ENCODE results near the gene BCS1L. TPM values are rescaled to one million over a fixed set of nuclear protein-coding genes. Genes with fewer than 3 reads are reported as not detected.

Gene BCS1L
- polyA plus RNA-seq, 1 experiment = 49.0 TPM

- peaks cover 40% of the 10 kb centered on the region for H3K36me3 ChIP-seq (ENCODE audit: control insufficient read depth, insufficient read depth, low read length)
- H3K4me3 ChIP-seq (ENCODE audit: low read depth, low read length) = no peak overlapping the region
- POLR2A ChIA-PET = no interaction called here
- CTCF ChIA-PET = interaction anchor here (1.2 kb wide), 1 partner anchor 24 kb away, joined by 3 read pairs; no protein-coding TSS in a partner anchor
- no peaks in the 10 kb centered on the region for H3K27me3 ChIP-seq (ENCODE audit: control insufficient read depth, insufficient read depth, low read length)
- no peak for TF ChIP-seq CTCF (IDR thresholded peaks at IDR 0.05; ENCODE audit: insufficient read depth, low read depth, low read length)
- DNase-seq (ENCODE audit: low read depth) = no peak
These were observed 4.4 kb downstream of the BCS1L start for GRCh38 chr2:218663901-218664300.

- no peak for DNase-seq (ENCODE audit: low read depth)
- POLR2A ChIA-PET = no interaction called here
- Histone ChIP-seq H3K27me3 (ENCODE audit: control insufficient read depth, insufficient read depth, low read length) (no peaks in the 10 kb centered on the region), H3K36me3 (ENCODE audit: control insufficient read depth, insufficient read depth, low read length) (peaks cover 40% of the 10 kb centered on the region), H3K4me3 (ENCODE audit: low read depth, low read length) (no peak overlapping the region)
- no peak for TF ChIP-seq CTCF (IDR thresholded peaks at IDR 0.05; ENCODE audit: insufficient read depth, low read depth, low read length)
- CTCF ChIA-PET = no interaction called here
These were observed 5.2 kb downstream of the BCS1L start for GRCh38 chr2:218664653-218665052.

- Histone ChIP-seq H3K4me3 (ENCODE audit: low read depth, low read length) (peak overlapping the region; percentile 95), H3K27me3 (ENCODE audit: control insufficient read depth, insufficient read depth, low read length) (no peaks in the 10 kb centered on the region), H3K36me3 (ENCODE audit: control insufficient read depth, insufficient read depth, low read length) (peaks cover 15% of the 10 kb centered on the region)
- DNase-seq (ENCODE audit: low read depth) = no peak
- ChIA-PET POLR2A (interaction anchor here (0.6 kb wide), 1 partner anchor 16 kb away, joined by 3 read pairs; no protein-coding TSS in a partner anchor), CTCF (interaction anchor here (0.6 to 4.3 kb wide), 9 partner anchors 11 to 181 kb away, joined by 3 to 25 read pairs (median 4); partner anchors contain the start of genes BCS1L and ZNF142)
- TF ChIP-seq CTCF (IDR thresholded peaks at IDR 0.05; ENCODE audit: insufficient read depth, low read depth, low read length) = no peak
These were observed 11.7 kb downstream of the BCS1L start for GRCh38 chr2:218671097-218671653.

- no peaks in the 10 kb centered on the region for H3K27me3 ChIP-seq (ENCODE audit: control insufficient read depth, insufficient read depth, low read length)
- peaks cover 13% of the 10 kb centered on the region for H3K36me3 ChIP-seq (ENCODE audit: control insufficient read depth, insufficient read depth, low read length)
- no peak for TF ChIP-seq CTCF (IDR thresholded peaks at IDR 0.05; ENCODE audit: insufficient read depth, low read depth, low read length)
- H3K4me3 ChIP-seq (ENCODE audit: low read depth, low read length) = peak within 1 kb of the TSS; percentile 95
- CTCF ChIA-PET = interaction anchor here (0.6 to 4.3 kb wide), 10 partner anchors 12 to 181 kb away, joined by 3 to 25 read pairs (median 4); partner anchors contain the start of genes BCS1L and ZNF142
- POLR2A ChIA-PET = interaction anchor here (0.6 kb wide), 1 partner anchor 16 kb away, joined by 3 read pairs; no protein-coding TSS in a partner anchor
- DNase-seq (ENCODE audit: low read depth) = peak; percentile 63
These were observed 12.4 kb downstream of the BCS1L start, which contains the start of the genes RNF25 and STK36 for GRCh38 chr2:218671654-218672566. RNF25 (minus strand) TSS chr2:218672002; CDS start chr2:218671970, 32 bp downstream. STK36 (plus strand) TSS chr2:218672086; CDS start chr2:218672830, 744 bp downstream.

- CTCF ChIA-PET = interaction anchor here (1.5 kb wide), 1 partner anchor 8 kb away, joined by 4 read pairs; no protein-coding TSS in a partner anchor
- no peak overlapping the region for H3K4me3 ChIP-seq (ENCODE audit: low read depth, low read length)
- no peak for TF ChIP-seq CTCF (IDR thresholded peaks at IDR 0.05; ENCODE audit: insufficient read depth, low read depth, low read length)
- H3K27me3 ChIP-seq (ENCODE audit: control insufficient read depth, insufficient read depth, low read length) = no peaks in the 10 kb centered on the region
- DNase-seq (ENCODE audit: low read depth) = no peak
- POLR2A ChIA-PET = no interaction called here
- H3K36me3 ChIP-seq (ENCODE audit: control insufficient read depth, insufficient read depth, low read length) = peaks cover 13% of the 10 kb centered on the region
These were observed 19.6 kb downstream of the BCS1L start for GRCh38 chr2:218679119-218679518.
